SK-N-SH treated with all-trans-retinoic acid at 6 μM for 48 hours (cell line): ENCODE data around the gene SBF2.

ENCODE experiments used
- ATAC-seq: fragments of 200-7000 bp; cut with Tn5 transposase; 3 replicates; pipeline ENCODE4 v1.9.1; 2020; ENCODE audit warnings: mild to moderate bottlenecking, moderate library complexity
- ARNTL ChIP-seq: fragments of 450-650 bp; formaldehyde crosslinking; IDR thresholded peaks from 2 replicates; pipeline ENCODE4 v1.5.0; 2020; ENCODE audit warnings: low read depth, mild to moderate bottlenecking, moderate library complexity, borderline replicate concordance
- CSDC2 ChIP-seq: fragments of 250-450 bp; sonication (Bioruptor Pico); IDR thresholded peaks from 2 replicates; pipeline ENCODE4 v1.5.0; 2020; ENCODE audit warnings: mild to moderate bottlenecking, moderate library complexity
- ESRRG ChIP-seq: fragments of 250-450 bp; sonication (Bioruptor Pico); IDR thresholded peaks from 2 replicates; pipeline ENCODE4 v1.6.1; 2021; ENCODE audit warnings: mild to moderate bottlenecking
- GLIS3 ChIP-seq: fragments of 250-450 bp; sonication (Bioruptor Pico); IDR thresholded peaks from 2 replicates; pipeline ENCODE4 v1.5.0; 2020; ENCODE audit warnings: mild to moderate bottlenecking, moderate library complexity
- ISL1 ChIP-seq: fragments of 250-450 bp; sonication (Bioruptor Pico); IDR thresholded peaks from 2 replicates; pipeline ENCODE4 v2.1.2; 2022; ENCODE audit warnings: mild to moderate bottlenecking, moderate library complexity
- OSR1 ChIP-seq: fragments of 250-450 bp; sonication (Bioruptor Pico); IDR thresholded peaks from 2 replicates; pipeline ENCODE4 v1.8.0; 2022; ENCODE audit warnings: moderate library complexity, mild to moderate bottlenecking, inconsistent platforms
- RARB ChIP-seq: fragments of 250-450 bp; sonication (Bioruptor Pico); IDR thresholded peaks from 2 replicates; pipeline ENCODE4 v1.8.0; 2021; ENCODE audit warnings: mild to moderate bottlenecking, moderate library complexity
- SNAI2 ChIP-seq: fragments of 250-450 bp; sonication (Bioruptor Pico); IDR thresholded peaks from 2 replicates; pipeline ENCODE4 v1.5.0; 2020; ENCODE audit warnings: mild to moderate bottlenecking, moderate library complexity
- TCF4 ChIP-seq: fragments of 250-450 bp; sonication (Bioruptor Pico); IDR thresholded peaks from 2 replicates; pipeline ENCODE4 v1.8.0; 2021; ENCODE audit warnings: mild to moderate bottlenecking, moderate library complexity, borderline replicate concordance
- TOX ChIP-seq: fragments of 250-450 bp; sonication (Bioruptor Pico); IDR thresholded peaks from 2 replicates; pipeline ENCODE4 v1.8.0; 2021; ENCODE audit warnings: mild to moderate bottlenecking, moderate library complexity, borderline replicate concordance
- ZC3H10 ChIP-seq: fragments of 250-450 bp; sonication (Bioruptor Pico); IDR thresholded peaks from 2 replicates; pipeline ENCODE4 v1.5.1; 2021; ENCODE audit warnings: mild to moderate bottlenecking, moderate library complexity
- ZFP3 ChIP-seq: fragments of 250-450 bp; sonication (Bioruptor Pico); IDR thresholded peaks from 2 replicates; pipeline ENCODE4 v1.5.0; 2020; ENCODE audit warnings: mild to moderate bottlenecking, moderate library complexity
- ZNF70 ChIP-seq: fragments of 450-650 bp; formaldehyde crosslinking; IDR thresholded peaks from 2 replicates; pipeline ENCODE4 v1.5.0; 2020; ENCODE audit warnings: mild to moderate bottlenecking, moderate library complexity
- ZNF8 ChIP-seq: fragments of 450-650 bp; formaldehyde crosslinking; IDR thresholded peaks from 2 replicates; pipeline ENCODE4 v1.5.0; 2020; ENCODE audit warnings: mild to moderate bottlenecking, moderate library complexity
- TF ChIP-seq, protein P1 (sequence below): fragments of 250-450 bp; sonication (Bioruptor Pico); IDR thresholded peaks from 2 replicates; pipeline ENCODE4 v1.5.1; 2020; ENCODE audit warnings: low read depth, mild to moderate bottlenecking, moderate library complexity
- TF ChIP-seq, protein P2 (sequence below): fragments of 250-450 bp; sonication (Bioruptor Pico); IDR thresholded peaks from 2 replicates; pipeline ENCODE4 v1.5.0; 2020; ENCODE audit warnings: mild to moderate bottlenecking, moderate library complexity
- TF ChIP-seq, protein P3 (sequence below): fragments of 250-450 bp; sonication (Bioruptor Pico); IDR thresholded peaks from 2 replicates; pipeline ENCODE4 v1.8.0; 2021; ENCODE audit warnings: low read depth, mild to moderate bottlenecking, moderate library complexity, borderline replicate concordance
- TF ChIP-seq, protein P4 (sequence below): fragments of 250-450 bp; sonication (Bioruptor Pico); IDR thresholded peaks from 2 replicates; pipeline ENCODE4 v1.8.0; 2020; ENCODE audit warnings: mild to moderate bottlenecking, moderate library complexity, borderline replicate concordance

The SBF2 gene

DNA sequence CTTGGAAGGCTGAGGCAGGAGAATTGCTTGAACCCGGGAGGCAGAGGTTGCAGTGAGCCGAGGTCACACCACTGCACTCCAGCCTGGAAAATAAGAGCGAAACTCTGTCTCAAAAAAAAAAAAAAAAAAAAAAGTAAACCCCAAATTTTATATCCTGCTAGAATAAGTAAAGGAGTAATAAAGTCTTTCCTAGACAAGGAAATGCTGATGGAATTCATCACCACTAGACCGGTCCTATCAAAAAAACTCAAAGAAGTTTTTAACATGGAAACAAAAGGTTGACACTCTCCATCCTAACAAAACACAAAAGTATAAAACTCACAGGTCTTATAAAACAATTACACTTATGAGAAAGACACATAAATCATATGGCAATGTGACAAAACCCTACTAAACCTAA lies 213.9 kb downstream of the SBF2 start:
- no peak for ATAC-seq
- TF ChIP-seq, protein P1, sequence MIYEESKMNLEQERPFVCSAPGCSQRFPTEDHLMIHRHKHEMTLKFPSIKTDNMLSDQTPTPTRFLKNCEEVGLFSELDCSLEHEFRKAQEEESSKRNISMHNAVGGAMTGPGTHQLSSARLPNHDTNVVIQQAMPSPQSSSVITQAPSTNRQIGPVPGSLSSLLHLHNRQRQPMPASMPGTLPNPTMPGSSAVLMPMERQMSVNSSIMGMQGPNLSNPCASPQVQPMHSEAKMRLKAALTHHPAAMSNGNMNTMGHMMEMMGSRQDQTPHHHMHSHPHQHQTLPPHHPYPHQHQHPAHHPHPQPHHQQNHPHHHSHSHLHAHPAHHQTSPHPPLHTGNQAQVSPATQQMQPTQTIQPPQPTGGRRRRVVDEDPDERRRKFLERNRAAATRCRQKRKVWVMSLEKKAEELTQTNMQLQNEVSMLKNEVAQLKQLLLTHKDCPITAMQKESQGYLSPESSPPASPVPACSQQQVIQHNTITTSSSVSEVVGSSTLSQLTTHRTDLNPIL (CRISPR knock-in tag), result no peak
- no peak for TF ChIP-seq GLIS3 (CRISPR knock-in tag)
- no peak for TF ChIP-seq TCF4 (CRISPR knock-in tag)
- no peak for TF ChIP-seq OSR1 (CRISPR knock-in tag)
- TF ChIP-seq, protein P2, sequence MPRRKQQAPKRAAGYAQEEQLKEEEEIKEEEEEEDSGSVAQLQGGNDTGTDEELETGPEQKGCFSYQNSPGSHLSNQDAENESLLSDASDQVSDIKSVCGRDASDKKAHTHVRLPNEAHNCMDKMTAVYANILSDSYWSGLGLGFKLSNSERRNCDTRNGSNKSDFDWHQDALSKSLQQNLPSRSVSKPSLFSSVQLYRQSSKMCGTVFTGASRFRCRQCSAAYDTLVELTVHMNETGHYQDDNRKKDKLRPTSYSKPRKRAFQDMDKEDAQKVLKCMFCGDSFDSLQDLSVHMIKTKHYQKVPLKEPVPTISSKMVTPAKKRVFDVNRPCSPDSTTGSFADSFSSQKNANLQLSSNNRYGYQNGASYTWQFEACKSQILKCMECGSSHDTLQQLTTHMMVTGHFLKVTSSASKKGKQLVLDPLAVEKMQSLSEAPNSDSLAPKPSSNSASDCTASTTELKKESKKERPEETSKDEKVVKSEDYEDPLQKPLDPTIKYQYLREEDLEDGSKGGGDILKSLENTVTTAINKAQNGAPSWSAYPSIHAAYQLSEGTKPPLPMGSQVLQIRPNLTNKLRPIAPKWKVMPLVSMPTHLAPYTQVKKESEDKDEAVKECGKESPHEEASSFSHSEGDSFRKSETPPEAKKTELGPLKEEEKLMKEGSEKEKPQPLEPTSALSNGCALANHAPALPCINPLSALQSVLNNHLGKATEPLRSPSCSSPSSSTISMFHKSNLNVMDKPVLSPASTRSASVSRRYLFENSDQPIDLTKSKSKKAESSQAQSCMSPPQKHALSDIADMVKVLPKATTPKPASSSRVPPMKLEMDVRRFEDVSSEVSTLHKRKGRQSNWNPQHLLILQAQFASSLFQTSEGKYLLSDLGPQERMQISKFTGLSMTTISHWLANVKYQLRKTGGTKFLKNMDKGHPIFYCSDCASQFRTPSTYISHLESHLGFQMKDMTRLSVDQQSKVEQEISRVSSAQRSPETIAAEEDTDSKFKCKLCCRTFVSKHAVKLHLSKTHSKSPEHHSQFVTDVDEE (CRISPR knock-in tag), result no peak
- TF ChIP-seq, protein P3, sequence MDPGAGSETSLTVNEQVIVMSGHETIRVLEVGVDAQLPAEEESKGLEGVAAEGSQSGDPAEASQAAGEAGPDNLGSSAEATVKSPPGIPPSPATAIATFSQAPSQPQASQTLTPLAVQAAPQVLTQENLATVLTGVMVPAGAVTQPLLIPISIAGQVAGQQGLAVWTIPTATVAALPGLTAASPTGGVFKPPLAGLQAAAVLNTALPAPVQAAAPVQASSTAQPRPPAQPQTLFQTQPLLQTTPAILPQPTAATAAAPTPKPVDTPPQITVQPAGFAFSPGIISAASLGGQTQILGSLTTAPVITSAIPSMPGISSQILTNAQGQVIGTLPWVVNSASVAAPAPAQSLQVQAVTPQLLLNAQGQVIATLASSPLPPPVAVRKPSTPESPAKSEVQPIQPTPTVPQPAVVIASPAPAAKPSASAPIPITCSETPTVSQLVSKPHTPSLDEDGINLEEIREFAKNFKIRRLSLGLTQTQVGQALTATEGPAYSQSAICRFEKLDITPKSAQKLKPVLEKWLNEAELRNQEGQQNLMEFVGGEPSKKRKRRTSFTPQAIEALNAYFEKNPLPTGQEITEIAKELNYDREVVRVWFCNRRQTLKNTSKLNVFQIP (CRISPR knock-in tag), result no peak
- no peak for TF ChIP-seq ESRRG
- TF ChIP-seq ZNF70 (CRISPR knock-in tag), result no peak

DNA sequence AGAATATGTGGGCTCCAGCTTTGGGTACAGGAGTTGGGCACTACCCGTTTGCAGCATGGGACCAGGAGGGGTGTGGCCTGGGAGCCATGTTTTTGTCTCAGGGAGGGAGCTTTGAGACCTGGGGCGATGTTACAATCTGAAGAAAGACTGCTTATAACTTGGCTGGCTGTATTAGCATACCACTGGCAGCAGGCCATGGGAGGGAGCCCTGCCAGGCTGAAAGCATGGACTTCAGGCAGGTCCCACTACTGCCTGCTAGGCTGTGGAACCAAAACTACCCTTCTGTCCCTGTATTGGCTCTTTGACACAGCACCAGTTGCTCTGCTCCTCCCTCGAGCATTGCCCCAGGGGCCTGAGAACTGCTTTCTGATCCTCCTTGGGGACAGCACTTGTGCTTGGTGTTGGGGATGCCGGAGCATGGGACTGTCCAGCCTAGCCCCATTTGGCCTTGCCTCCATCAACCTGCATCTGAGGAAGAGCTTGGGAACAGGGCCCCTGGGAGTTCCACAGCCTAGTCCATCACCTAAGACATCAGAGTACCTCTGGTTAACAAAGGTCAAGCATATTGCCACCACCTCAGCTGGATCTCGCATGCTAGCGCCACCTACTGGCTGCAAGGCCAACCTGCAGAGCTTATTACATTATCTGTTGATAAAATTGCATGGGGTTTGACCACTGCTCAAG lies 217.4 kb downstream of the SBF2 start:
- ATAC-seq, result peak; percentile 61
- TF ChIP-seq, protein P4, sequence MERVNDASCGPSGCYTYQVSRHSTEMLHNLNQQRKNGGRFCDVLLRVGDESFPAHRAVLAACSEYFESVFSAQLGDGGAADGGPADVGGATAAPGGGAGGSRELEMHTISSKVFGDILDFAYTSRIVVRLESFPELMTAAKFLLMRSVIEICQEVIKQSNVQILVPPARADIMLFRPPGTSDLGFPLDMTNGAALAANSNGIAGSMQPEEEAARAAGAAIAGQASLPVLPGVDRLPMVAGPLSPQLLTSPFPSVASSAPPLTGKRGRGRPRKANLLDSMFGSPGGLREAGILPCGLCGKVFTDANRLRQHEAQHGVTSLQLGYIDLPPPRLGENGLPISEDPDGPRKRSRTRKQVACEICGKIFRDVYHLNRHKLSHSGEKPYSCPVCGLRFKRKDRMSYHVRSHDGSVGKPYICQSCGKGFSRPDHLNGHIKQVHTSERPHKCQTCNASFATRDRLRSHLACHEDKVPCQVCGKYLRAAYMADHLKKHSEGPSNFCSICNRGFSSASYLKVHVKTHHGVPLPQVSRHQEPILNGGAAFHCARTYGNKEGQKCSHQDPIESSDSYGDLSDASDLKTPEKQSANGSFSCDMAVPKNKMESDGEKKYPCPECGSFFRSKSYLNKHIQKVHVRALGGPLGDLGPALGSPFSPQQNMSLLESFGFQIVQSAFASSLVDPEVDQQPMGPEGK (CRISPR knock-in tag), result no peak
- no peak for TF ChIP-seq ZNF70 (CRISPR knock-in tag)
- TF ChIP-seq, protein P2 (CRISPR knock-in tag), result no peak
- TF ChIP-seq ZNF8, result no peak

DNA sequence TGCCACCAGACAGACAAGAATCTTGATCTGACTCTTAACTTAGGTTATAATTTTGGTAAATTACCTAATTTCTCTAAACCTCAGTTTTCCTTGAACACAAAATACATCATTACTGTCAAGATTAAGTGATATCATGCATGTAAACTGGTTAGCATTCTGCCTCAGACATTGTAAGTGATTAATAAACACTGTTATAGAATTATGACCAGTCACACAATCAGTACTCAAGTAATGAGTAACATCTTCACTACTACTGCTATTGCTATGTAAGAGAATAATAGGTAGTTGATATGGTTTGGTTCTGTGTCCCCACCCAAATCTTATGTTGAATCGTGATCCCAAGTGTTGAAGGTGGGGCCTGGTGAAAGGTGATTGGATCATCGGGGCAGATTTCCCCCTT lies 218.9 kb downstream of the SBF2 start:
- no peak for ATAC-seq
- TF ChIP-seq ISL1 (CRISPR knock-in tag) (no peak), ZNF8 (no peak), ESRRG (no peak), TCF4 (CRISPR knock-in tag) (no peak), ZC3H10 (CRISPR knock-in tag) (no peak), GLIS3 (CRISPR knock-in tag) (no peak), SNAI2 (CRISPR knock-in tag) (no peak), ZNF70 (CRISPR knock-in tag) (no peak), RARB (no peak), TOX (CRISPR knock-in tag) (no peak), OSR1 (CRISPR knock-in tag) (no peak), ARNTL (CRISPR knock-in tag) (no peak), ZFP3 (CRISPR knock-in tag) (no peak), CSDC2 (no peak)
- TF ChIP-seq, protein P4 (CRISPR knock-in tag), result no peak
- TF ChIP-seq, protein P3 (CRISPR knock-in tag), result no peak
- TF ChIP-seq, protein P2 (CRISPR knock-in tag), result no peak
